ENCODE measurements around the gene SLC2A9.
"Not testable (repeated sequence)": the region's sequence is repeated elsewhere in the genome, so short reads cannot be mapped to it uniquely, and the experiment has no call there.

The SLC2A9 gene

DNA sequence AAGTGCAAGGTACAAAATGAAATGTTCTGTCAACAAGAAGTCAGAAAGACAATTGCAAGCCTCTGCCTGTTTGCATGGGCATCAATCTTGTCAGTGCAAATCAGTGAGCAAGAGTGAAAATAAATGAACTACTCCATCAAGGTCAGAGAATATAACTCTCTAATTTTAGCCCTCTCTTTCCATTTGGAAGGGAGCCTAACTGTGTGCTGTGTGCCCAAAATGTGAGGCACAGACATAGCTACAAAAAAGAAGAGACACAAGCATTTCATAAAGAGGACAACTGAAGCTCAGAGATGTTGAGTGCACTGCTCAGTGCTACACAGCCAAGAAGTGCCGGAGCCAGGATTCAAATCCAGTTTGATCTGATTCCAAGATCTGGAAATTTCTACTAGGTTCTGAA, 114.3 kb downstream of the SLC2A9 start:
- Histone ChIP-seq H3K9me3 (ENCODE audit: control insufficient read depth, insufficient read depth, low read length) (no peaks in the 10 kb centered on the region), H3K9ac (ENCODE audit: low read depth, low read length) (no peak overlapping the region), H3K27me3 (ENCODE audit: control insufficient read depth, insufficient read depth, low read length) (no peaks in the 10 kb centered on the region), H3K4me3 (ENCODE audit: low read depth, low read length) (no peak overlapping the region), H3K36me3 (ENCODE audit: control insufficient read depth, insufficient read depth, low read length) (no peaks in the 10 kb centered on the region), H3K4me1 (ENCODE audit: control insufficient read depth, insufficient read depth, low read length) (no peaks in the 10 kb centered on the region)

DNA sequence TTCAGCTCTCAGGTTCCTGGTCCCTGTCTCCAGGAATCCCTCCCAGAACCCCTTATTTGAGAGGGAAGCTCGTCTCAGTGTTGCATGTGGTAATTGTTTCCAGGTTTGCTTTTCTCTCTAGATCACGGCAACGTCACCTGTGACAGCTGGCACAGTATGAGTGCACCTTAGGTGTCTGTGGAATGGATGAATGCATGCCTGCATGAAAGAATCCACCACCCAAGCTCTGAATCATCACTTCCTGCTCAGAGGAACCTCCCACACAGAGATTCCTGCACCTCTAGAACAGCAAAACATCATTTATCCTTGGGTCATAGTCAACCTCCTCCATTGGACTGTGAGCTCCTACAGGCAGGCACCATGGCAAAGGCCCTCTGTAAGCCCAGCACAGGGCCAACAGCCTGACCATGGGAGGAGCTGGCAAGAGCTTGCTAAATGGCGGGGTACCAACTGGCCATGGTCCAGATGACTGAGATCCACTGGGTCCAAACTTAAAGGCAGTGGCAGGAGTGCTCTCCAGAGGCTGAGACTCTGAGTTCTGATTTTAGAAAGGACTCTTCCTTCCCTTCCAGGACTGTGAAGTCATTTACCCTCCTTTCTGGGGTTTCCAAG, 116.2 kb downstream of the SLC2A9 start:
- H3K36me3 ChIP-seq (ENCODE audit: control insufficient read depth, insufficient read depth, low read length), result no peaks in the 10 kb centered on the region
- no peaks in the 10 kb centered on the region for H3K4me1 ChIP-seq (ENCODE audit: control insufficient read depth, insufficient read depth, low read length)
- no peaks in the 10 kb centered on the region for H3K27me3 ChIP-seq (ENCODE audit: control insufficient read depth, insufficient read depth, low read length)
- H3K9me3 ChIP-seq (ENCODE audit: control insufficient read depth, insufficient read depth, low read length), result no peaks in the 10 kb centered on the region
- no peak overlapping the region for H3K4me3 ChIP-seq (ENCODE audit: low read depth, low read length)
- H3K9ac ChIP-seq (ENCODE audit: low read depth, low read length), result no peak overlapping the region

DNA sequence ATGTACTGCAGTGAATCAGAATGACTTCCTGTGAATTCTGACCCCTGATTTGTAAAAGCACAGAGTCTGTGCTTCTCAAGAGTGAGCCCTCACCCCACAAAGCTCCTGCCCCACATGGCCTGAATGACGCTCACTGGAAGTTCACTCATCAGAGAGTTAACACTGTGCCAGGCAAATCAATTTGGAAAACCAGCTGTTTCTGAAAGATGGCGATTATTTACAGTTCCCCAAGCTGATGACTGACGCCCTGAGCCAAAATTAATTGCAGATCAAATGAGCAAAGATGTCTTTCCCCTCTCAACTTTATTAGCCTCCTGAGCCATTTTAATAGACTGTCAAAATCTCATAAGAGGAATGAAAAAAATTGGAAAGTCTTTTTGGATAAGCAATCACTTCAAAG, 118.0 kb downstream of the SLC2A9 start:
- no peaks in the 10 kb centered on the region for H3K9me3 ChIP-seq (ENCODE audit: control insufficient read depth, insufficient read depth, low read length)
- H3K4me1 ChIP-seq (ENCODE audit: control insufficient read depth, insufficient read depth, low read length), result peaks cover 2% of the 10 kb centered on the region
- H3K36me3 ChIP-seq (ENCODE audit: control insufficient read depth, insufficient read depth, low read length), result no peaks in the 10 kb centered on the region

DNA sequence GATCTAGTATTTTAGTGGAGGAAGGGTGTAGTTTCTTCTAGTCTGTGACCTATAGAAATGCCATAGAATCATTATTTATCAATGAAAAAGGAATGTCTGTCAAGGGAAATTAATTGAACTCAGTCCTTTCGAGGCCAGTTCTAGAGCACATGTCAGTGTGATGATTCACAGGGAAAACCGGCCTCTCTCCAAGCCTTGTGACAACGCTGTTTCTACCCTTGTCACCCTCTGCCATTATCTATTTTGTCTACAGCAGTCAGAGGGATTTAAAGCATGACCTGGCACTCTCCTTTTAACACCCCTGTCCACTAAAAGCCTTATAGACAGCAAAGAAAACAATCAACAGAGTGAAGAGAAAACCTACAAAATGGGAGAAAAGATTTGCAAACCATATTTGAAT, 120.0 kb downstream of the SLC2A9 start:
- H3K27me3 ChIP-seq (ENCODE audit: control insufficient read depth, insufficient read depth, low read length), result no peaks in the 10 kb centered on the region
- H3K4me3 ChIP-seq (ENCODE audit: low read depth, low read length), result no peak overlapping the region
- no peaks in the 10 kb centered on the region for H3K9me3 ChIP-seq (ENCODE audit: control insufficient read depth, insufficient read depth, low read length)

More for the DNA sequence above, 118.0 kb downstream of the SLC2A9 start:
- H3K9ac ChIP-seq (ENCODE audit: low read depth, low read length), result no peak overlapping the region
- no peak overlapping the region for H3K4me3 ChIP-seq (ENCODE audit: low read depth, low read length)
- no peaks in the 10 kb centered on the region for H3K27me3 ChIP-seq (ENCODE audit: control insufficient read depth, insufficient read depth, low read length)

DNA sequence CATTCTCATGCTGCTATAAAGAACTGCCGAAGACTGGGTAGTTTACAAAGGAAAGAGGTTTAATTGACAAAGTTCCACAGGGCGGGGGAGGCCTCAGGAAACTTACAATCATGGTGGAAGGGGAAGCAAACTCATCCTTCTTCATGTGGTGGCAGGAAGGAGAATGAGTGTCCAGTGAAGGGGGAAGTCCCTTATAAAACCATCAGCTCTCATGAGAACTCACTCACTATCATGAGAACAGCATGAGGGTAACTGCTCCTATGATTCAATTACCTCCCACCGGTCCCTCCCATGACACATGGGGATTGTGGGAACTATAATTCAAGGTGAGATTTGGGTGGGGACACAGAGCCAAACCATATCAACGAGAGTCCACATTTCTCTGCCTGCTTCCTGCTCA, 120.7 kb downstream of the SLC2A9 start:
- H3K9ac ChIP-seq (ENCODE audit: low read depth, low read length), result not testable (repeated sequence)

More for the DNA sequence above, 120.0 kb downstream of the SLC2A9 start:
- Histone ChIP-seq H3K9ac (ENCODE audit: low read depth, low read length) (no peak overlapping the region), H3K4me1 (ENCODE audit: control insufficient read depth, insufficient read depth, low read length) (peaks cover 2% of the 10 kb centered on the region), H3K36me3 (ENCODE audit: control insufficient read depth, insufficient read depth, low read length) (no peaks in the 10 kb centered on the region)

DNA sequence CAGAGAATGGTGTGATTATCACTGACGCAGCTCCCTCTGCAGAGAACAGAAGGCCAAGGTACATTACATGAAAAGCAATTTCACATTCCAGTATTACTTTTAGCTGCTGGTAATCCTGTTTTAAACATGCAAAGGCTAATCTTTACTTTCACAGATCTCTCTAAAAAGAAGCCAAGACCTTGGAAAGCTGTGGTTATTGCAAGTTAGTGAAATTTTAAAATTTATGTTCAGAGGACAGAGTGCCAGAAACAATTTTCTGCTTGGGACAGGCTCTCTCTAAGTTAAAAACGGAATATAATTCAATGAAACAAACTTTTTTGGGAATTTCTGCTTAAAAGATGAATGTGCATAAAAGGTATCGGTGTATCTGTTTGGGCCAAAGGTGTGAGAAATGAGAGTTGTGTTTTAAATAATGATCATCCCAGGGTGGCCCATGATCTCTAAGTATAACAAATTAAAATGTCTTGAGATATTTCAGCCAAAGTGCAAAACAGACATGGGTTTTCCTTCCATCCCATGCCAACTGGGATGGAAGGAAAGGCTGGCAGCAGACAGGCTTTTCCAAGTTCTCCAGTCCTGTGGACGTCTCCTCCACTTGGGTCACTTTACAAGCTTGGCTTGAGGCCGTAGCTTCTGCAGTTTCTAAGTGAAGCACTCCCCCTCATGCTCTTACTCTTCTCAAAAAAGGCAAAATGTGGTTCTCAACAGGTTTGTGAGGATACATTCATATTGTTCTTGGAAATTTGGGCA, 121.8 kb downstream of the SLC2A9 start:
- H3K27me3 ChIP-seq (ENCODE audit: control insufficient read depth, insufficient read depth, low read length), result no peaks in the 10 kb centered on the region
- H3K36me3 ChIP-seq (ENCODE audit: control insufficient read depth, insufficient read depth, low read length), result no peaks in the 10 kb centered on the region
- H3K4me1 ChIP-seq (ENCODE audit: control insufficient read depth, insufficient read depth, low read length), result peaks cover 2% of the 10 kb centered on the region
- H3K9ac ChIP-seq (ENCODE audit: low read depth, low read length), result no peak overlapping the region
- H3K9me3 ChIP-seq (ENCODE audit: control insufficient read depth, insufficient read depth, low read length), result no peaks in the 10 kb centered on the region
- no peak overlapping the region for H3K4me3 ChIP-seq (ENCODE audit: low read depth, low read length)

More for the DNA sequence above, 120.7 kb downstream of the SLC2A9 start:
- not testable (repeated sequence) for H3K4me3 ChIP-seq (ENCODE audit: low read depth, low read length); H3K9me3 ChIP-seq (ENCODE audit: control insufficient read depth, insufficient read depth, low read length); H3K36me3 ChIP-seq (ENCODE audit: control insufficient read depth, insufficient read depth, low read length); H3K4me1 ChIP-seq (ENCODE audit: control insufficient read depth, insufficient read depth, low read length); H3K27me3 ChIP-seq (ENCODE audit: control insufficient read depth, insufficient read depth, low read length)

DNA sequence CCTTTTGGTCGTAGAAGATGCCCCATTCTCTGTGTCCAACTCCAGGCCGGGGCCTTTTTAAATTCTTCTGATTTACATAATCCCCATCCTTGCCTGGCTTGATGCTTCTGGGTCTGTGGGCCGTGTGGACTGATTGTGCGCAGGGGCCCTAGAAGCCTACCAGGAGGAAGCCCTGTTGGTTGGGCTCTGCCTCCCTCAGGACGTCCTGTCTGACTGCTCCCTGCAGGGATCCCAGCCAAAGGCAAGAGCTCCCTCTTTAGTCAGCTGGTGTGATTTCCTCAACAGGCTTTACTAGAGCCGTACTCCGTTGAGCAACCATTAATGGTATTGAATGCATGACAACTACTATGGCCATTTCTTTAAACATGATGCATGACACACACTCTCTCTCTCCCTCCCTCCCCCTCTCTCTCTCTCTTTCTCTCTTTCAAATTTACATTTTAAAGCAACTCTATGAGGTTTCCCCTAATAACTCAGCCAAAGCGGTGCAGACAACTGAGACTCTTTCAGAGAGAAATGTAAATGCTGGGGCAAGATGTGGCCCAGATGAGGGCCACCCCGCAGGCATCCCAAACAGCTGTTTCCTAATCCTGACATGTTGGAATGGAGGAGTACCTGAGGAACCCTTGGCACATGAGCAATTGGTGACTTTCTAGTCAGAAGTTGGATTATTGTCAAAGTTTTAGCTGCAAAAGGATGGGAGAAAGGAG, 122.5 kb downstream of the SLC2A9 start:
- Histone ChIP-seq H3K27me3 (ENCODE audit: control insufficient read depth, insufficient read depth, low read length) (no peaks in the 10 kb centered on the region), H3K9me3 (ENCODE audit: control insufficient read depth, insufficient read depth, low read length) (no peaks in the 10 kb centered on the region), H3K4me3 (ENCODE audit: low read depth, low read length) (no peak overlapping the region), H3K4me1 (ENCODE audit: control insufficient read depth, insufficient read depth, low read length) (peaks cover 2% of the 10 kb centered on the region), H3K9ac (ENCODE audit: low read depth, low read length) (no peak overlapping the region), H3K36me3 (ENCODE audit: control insufficient read depth, insufficient read depth, low read length) (no peaks in the 10 kb centered on the region)

DNA sequence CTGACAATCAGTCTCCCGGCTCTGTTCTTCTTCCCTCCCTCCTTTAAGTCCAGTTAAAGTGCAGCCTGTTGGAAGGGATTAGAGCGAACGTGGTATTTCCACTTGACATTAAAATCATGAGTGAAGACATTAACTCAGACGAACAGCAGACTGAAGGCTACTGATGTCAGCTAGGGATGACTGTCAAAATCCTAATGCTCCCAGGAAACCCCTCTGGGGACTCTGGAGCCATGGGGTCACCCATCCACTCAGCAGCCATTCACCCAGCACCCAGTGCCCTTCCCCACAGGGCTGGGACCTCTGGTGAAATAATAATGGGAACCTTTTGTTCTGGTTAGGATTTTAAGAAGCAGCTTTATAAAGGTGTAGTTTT, 126.0 kb downstream of the SLC2A9 start:
- Histone ChIP-seq H3K4me3 (ENCODE audit: low read depth, low read length) (no peak overlapping the region), H3K9me3 (ENCODE audit: control insufficient read depth, insufficient read depth, low read length) (no peaks in the 10 kb centered on the region), H3K27me3 (ENCODE audit: control insufficient read depth, insufficient read depth, low read length) (no peaks in the 10 kb centered on the region), H3K9ac (ENCODE audit: low read depth, low read length) (no peak overlapping the region), H3K36me3 (ENCODE audit: control insufficient read depth, insufficient read depth, low read length) (no peaks in the 10 kb centered on the region), H3K4me1 (ENCODE audit: control insufficient read depth, insufficient read depth, low read length) (peaks cover 2% of the 10 kb centered on the region)

DNA sequence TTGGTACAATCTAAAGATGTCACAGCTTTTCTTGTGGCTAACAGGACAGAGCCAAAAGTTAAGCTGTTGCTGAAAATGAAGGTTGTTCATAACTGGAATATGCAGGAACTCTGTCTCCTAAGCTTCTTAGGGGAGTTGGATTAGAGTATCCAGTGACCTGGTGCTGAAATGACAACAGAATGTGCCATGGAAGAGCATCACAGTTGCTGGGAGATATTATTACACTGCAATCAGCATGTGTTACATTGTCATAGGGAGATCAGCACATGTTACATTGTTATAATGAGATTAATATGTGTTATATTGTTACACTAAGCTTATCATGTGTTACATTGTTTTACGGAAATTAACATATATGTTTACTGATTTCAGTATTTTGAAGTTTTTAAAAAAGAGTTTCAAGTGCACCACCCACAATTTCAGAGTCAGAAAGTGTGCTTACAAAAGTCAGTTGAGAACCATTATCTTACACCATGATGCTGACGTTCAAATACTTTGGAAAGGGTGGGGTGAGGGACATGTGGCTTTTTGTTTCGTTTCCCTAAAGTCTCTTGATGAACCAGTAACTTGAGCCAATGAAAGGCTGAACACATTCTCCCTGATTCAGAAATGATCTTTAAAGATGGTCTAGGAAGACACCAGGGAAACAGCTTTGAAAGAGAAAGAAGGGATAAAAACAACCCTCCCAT, 126.5 kb downstream of the SLC2A9 start:
- Histone ChIP-seq H3K36me3 (ENCODE audit: control insufficient read depth, insufficient read depth, low read length) (no peaks in the 10 kb centered on the region), H3K9me3 (ENCODE audit: control insufficient read depth, insufficient read depth, low read length) (no peaks in the 10 kb centered on the region), H3K4me1 (ENCODE audit: control insufficient read depth, insufficient read depth, low read length) (peaks cover 2% of the 10 kb centered on the region), H3K9ac (ENCODE audit: low read depth, low read length) (no peak overlapping the region), H3K27me3 (ENCODE audit: control insufficient read depth, insufficient read depth, low read length) (no peaks in the 10 kb centered on the region), H3K4me3 (ENCODE audit: low read depth, low read length) (no peak overlapping the region)

DNA sequence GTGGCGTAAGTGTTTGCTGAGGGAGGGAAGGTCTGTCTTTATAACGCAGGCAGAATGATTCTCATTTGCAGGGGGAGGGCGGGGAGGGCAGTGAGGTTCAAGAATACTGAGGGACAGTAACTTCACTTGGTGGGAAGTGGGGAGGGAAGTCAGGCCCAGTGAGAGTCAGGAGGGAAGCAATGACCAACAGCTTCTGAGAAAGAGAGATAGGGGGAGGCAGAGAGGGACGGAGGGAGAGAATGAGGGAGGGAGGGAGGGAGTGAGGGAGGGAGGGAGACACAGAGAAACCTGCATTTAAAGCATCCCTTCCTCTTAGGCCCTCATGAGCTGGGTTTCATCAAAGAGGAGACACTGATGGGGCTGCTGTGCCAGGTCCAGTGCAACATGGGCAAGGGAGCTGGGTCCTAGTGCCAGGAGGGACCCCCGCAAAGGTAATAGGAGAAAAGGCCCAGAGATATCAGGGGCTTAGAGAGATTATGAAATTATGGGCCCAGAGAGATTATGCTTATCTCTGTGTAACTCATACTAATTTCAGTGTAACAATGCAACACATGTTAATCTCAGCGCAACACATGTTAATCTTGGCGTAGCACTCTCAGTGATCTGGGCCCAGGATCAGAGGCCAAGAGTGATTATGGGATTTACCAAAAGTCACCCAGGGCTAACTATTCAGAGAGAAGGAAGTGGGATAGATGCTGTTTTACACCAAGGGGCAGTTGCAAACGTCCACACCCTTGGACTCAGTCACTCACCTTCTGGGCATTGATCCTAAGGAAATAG, 127.8 kb downstream of the SLC2A9 start:
- Histone ChIP-seq H3K4me3 (ENCODE audit: low read depth, low read length) (no peak overlapping the region), H3K27me3 (ENCODE audit: control insufficient read depth, insufficient read depth, low read length) (no peaks in the 10 kb centered on the region), H3K4me1 (ENCODE audit: control insufficient read depth, insufficient read depth, low read length) (no peaks in the 10 kb centered on the region), H3K9ac (ENCODE audit: low read depth, low read length) (no peak overlapping the region), H3K36me3 (ENCODE audit: control insufficient read depth, insufficient read depth, low read length) (no peaks in the 10 kb centered on the region), H3K9me3 (ENCODE audit: control insufficient read depth, insufficient read depth, low read length) (no peaks in the 10 kb centered on the region)

DNA sequence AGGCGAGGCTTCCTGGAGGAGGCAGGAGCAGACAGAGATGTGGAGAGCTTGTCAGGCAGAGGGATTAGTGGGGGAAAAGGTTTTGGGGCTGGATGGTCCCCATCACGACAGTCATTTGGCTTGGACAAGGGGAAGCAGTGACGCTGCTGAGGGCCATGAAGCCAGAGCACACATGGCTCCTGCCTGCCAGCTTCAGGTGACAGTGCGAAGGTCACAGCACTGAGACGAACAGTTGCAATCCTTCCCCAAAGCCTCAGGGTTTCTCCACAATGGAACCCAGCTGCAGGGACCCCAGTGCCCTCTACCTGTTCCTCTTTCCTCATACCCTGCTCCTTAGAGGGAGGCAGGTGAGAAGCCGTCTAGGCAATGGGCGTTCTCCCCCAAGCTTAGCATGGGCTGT, 129.6 kb downstream of the SLC2A9 start:
- Histone ChIP-seq H3K4me3 (ENCODE audit: low read depth, low read length) (no peak overlapping the region), H3K9ac (ENCODE audit: low read depth, low read length) (no peak overlapping the region), H3K9me3 (ENCODE audit: control insufficient read depth, insufficient read depth, low read length) (no peaks in the 10 kb centered on the region), H3K27me3 (ENCODE audit: control insufficient read depth, insufficient read depth, low read length) (no peaks in the 10 kb centered on the region), H3K36me3 (ENCODE audit: control insufficient read depth, insufficient read depth, low read length) (no peaks in the 10 kb centered on the region), H3K4me1 (ENCODE audit: control insufficient read depth, insufficient read depth, low read length) (no peaks in the 10 kb centered on the region)

Data from iPS-15b (cell line).